Lower leg skin (tissue), 4 donors: Measurements from ENCODE around the gene DTD1. TPM values are rescaled to one million over a fixed set of nuclear protein-coding genes. Genes with fewer than 3 reads are reported as not detected.

Source experiments
- DNase-seq, 2 donors: peaks; one replicate each; pipeline ENCODE4 v3.0.0-alpha.2; 2019; ENCODE audit warnings: low spot score in 2 of 2
- H3K4me3 ChIP-seq: fragments of 200-600 bp; sonication (generic); 2 replicates; pipeline ENCODE4 v1.5.1; 2017; ENCODE audit warnings: mild to moderate bottlenecking, low read depth; ENCODE audit not compliant: poor library complexity, severe bottlenecking
- POLR2A ChIP-seq, 2 donors: fragments of 450-650 bp; IDR thresholded peaks; one replicate each; pipeline ENCODE4 v1.6.1; 2016 to 2017; ENCODE audit warnings: antibody characterized with exemption in 2 of 2, mild to moderate bottlenecking in 1 of 2, moderate library complexity in 1 of 2
- WGBS, 2 donors: methylation state at CpG; one replicate each; pipeline ENCODE4 v1.1.5; 2018; 5-methylcytosine and 5-hydroxymethylcytosine counted together
- intact Hi-C: fragments of 100-400 bp; cut with DNase I; formaldehyde crosslinking; loops from one replicate; pipeline ENCODE4 v1.15.0; 2023; ENCODE audit warnings: low total_unique reads
- total RNA-seq, 4 donors: library from RNA; depleted of rRNA; stranded (reverse); fragments of >200 nt; gene quantifications; one replicate each; pipeline ENCODE4 v1.1.0, GENCODE V29; 2016
- TF ChIP-seq, protein P1 (sequence below), 3 donors: fragments of 450-650 bp; IDR thresholded peaks; one replicate each; pipeline ENCODE4 v1.5.1; 2016; ENCODE audit warnings: antibody characterized with exemption in 3 of 3, mild to moderate bottlenecking in 3 of 3, moderate library complexity in 2 of 3

Gene DTD1
- total RNA-seq, 4 donors from 2014 or later, result 21.7 to 41.8 (median 39.8) TPM

- intact Hi-C loops, result no loop called here
- H3K4me3 ChIP-seq, result no peak overlapping the region
- no peak for DNase-seq
- 88 to 94% methylated on average over 2 of the region's 2 CpGs for WGBS, 2 donors
- no peak for TF ChIP-seq POLR2A (IDR thresholded peaks at IDR 0.05)
- TF ChIP-seq, protein P1, sequence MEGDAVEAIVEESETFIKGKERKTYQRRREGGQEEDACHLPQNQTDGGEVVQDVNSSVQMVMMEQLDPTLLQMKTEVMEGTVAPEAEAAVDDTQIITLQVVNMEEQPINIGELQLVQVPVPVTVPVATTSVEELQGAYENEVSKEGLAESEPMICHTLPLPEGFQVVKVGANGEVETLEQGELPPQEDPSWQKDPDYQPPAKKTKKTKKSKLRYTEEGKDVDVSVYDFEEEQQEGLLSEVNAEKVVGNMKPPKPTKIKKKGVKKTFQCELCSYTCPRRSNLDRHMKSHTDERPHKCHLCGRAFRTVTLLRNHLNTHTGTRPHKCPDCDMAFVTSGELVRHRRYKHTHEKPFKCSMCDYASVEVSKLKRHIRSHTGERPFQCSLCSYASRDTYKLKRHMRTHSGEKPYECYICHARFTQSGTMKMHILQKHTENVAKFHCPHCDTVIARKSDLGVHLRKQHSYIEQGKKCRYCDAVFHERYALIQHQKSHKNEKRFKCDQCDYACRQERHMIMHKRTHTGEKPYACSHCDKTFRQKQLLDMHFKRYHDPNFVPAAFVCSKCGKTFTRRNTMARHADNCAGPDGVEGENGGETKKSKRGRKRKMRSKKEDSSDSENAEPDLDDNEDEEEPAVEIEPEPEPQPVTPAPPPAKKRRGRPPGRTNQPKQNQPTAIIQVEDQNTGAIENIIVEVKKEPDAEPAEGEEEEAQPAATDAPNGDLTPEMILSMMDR (IDR thresholded peaks at IDR 0.05), result no peak
Observed at GRCh38 chr20:18663932-18664331, 76.1 kb downstream of the DTD1 start.

DNA sequence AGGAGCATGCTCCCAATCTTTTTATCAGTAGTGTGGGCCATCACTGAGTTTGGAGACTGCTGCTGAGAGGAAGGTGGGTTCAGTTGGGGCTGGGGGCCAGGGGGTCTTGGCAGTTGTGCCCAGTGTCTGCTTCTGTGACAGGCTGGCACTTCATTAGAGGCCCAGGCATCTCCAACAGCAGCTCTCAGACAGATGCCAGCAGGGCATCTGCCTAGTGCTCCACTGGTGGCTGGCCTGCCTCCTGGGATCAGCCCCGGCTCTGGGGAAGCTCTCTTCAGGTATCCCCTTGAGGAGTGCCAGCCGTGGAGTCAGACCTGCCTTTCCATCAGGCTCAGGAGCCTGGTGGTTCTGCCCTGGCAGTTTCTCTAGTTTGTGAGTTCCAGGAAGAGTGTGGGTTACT lies 77.3 kb downstream of the DTD1 start:
- intact Hi-C loops, result no loop called here
- DNase-seq, result peak in 1 of 2 donors; percentile 71
- TF ChIP-seq, protein P1 (IDR thresholded peaks at IDR 0.05), result no peak
- no peak for TF ChIP-seq POLR2A (IDR thresholded peaks at IDR 0.05)
- H3K4me3 ChIP-seq, result no peak overlapping the region
- WGBS, 2 donors, result 82 to 83% methylated on average over 2 of the region's 2 CpGs

DNA sequence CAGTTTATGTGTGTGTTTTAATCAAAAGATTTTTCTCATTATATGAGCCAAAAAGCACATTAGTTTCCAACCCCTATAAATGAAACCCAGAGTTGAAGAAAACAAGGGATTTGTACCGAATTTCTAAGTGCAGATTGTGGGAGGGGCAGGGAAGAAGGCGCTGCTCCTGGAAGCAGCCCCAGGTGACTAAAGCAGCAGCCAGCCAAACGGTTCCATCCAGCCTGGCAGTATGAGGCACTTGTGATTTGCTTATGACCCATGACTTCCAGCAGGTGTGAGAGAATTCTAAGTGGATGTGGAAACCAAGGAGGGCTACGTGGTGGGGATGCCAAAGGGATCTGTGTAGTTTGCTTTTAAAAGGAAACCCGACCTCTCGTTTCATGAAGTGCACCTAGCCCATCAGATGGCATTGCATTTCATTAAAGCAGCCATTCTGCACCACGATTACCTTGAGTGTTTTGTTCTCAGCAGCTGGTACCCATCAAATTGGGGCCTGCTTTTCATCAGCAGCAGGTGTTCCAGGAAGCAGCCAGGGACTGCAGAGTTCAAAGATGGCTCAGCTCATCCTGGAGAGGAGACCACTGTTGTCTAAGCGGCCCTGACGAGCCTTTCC lies 79.1 kb downstream of the DTD1 start:
- H3K4me3 ChIP-seq, result no peak overlapping the region
- 67 to 68% methylated on average over 9 of the region's 9 CpGs for WGBS, 2 donors
- DNase-seq, result peak in 1 of 2 donors; percentile 68
- no peak for TF ChIP-seq POLR2A (IDR thresholded peaks at IDR 0.05)
- TF ChIP-seq, protein P1 (IDR thresholded peaks at IDR 0.05), result no peak
- intact Hi-C loops, result no loop called here

- intact Hi-C loops, result no loop called here
- TF ChIP-seq, protein P1 (IDR thresholded peaks at IDR 0.05), result no peak
- TF ChIP-seq POLR2A (IDR thresholded peaks at IDR 0.05), result no peak
- 90 to 93% methylated on average over 15 of the region's 15 CpGs for WGBS, 2 donors
- DNase-seq, result peak in 1 of 2 donors; percentile 63
- no peak overlapping the region for H3K4me3 ChIP-seq
Observed at GRCh38 chr20:18669241-18670019, 81.6 kb downstream of the DTD1 start.

- DNase-seq, result no peak
- H3K4me3 ChIP-seq, result no peak overlapping the region
- TF ChIP-seq, protein P1 (IDR thresholded peaks at IDR 0.05), result no peak
- no peak for TF ChIP-seq POLR2A (IDR thresholded peaks at IDR 0.05)
- intact Hi-C loops, result no loop called here
- WGBS, 2 donors, result 83 to 87% methylated on average over 3 of the region's 3 CpGs
Observed at GRCh38 chr20:18671203-18671710, 83.4 kb downstream of the DTD1 start.
